Endodermal cell (in vitro differentiated cells): ENCODE results near the gene VTN. TPM values are rescaled to one million over a fixed set of nuclear protein-coding genes. Genes with fewer than 3 reads are reported as not detected.
"Not testable (repeated sequence)": the region's sequence is repeated elsewhere in the genome, so short reads cannot be mapped to it uniquely, and the experiment has no call there.

Experiments used
- DNase-seq: peaks from one replicate; pipeline ENCODE4 v3.0.0-alpha.2; 2017
- H3K27ac ChIP-seq: 2 replicates; pipeline ENCODE4 v1.5.1; 2013; ENCODE audit warnings: mild to moderate bottlenecking, low read depth, low read length, moderate library complexity
- H3K27me3 ChIP-seq: 2 replicates; pipeline ENCODE4 v1.6.1; 2013; ENCODE audit warnings: mild to moderate bottlenecking, low read length, moderate library complexity; ENCODE audit not compliant: insufficient read depth, control insufficient read depth, poor library complexity, severe bottlenecking
- H3K36me3 ChIP-seq: 2 replicates; pipeline ENCODE4 v1.7.0; 2013; ENCODE audit warnings: mild to moderate bottlenecking, low read length, moderate library complexity; ENCODE audit not compliant: control insufficient read depth, insufficient read depth
- H3K4me1 ChIP-seq: one replicate; pipeline ENCODE4 v1.7.0; 2013; ENCODE audit warnings: low read length; ENCODE audit not compliant: control insufficient read depth, insufficient read depth
- H3K4me3 ChIP-seq: 2 replicates; pipeline ENCODE4 v1.5.1; 2013; ENCODE audit warnings: mild to moderate bottlenecking, low read length, moderate library complexity
- H3K9ac ChIP-seq: 2 replicates; pipeline ENCODE4 v1.6.1; 2013; ENCODE audit warnings: mild to moderate bottlenecking, low read length, moderate library complexity; ENCODE audit not compliant: poor library complexity, severe bottlenecking; ENCODE audit errors: extremely low read depth
- H3K9me3 ChIP-seq: 2 replicates; pipeline ENCODE4 v1.6.1; 2013; ENCODE audit warnings: mild to moderate bottlenecking, low read length, moderate library complexity; ENCODE audit not compliant: control insufficient read depth
- H3K27ac Mint-ChIP-seq: 2 replicates; pipeline ENCODE4 v1.8.0; 2020; ENCODE audit warnings: mixed read lengths
- H3K27me3 Mint-ChIP-seq: 2 replicates; pipeline ENCODE4 v1.8.0; 2021; ENCODE audit warnings: mild to moderate bottlenecking, mixed read lengths; ENCODE audit not compliant: insufficient read depth
- H3K36me3 Mint-ChIP-seq: 2 replicates; pipeline ENCODE4 v1.8.0; 2020; ENCODE audit warnings: low read depth, mixed read lengths
- H3K4me1 Mint-ChIP-seq: 2 replicates; pipeline ENCODE4 v1.8.0; 2020; ENCODE audit warnings: mixed read lengths
- H3K4me3 Mint-ChIP-seq: 2 replicates; pipeline ENCODE4 v1.8.0; 2020; ENCODE audit warnings: mild to moderate bottlenecking, moderate library complexity, mixed read lengths
- H3K9me3 Mint-ChIP-seq: 2 replicates; pipeline ENCODE4 v1.8.0; 2020; ENCODE audit warnings: mild to moderate bottlenecking, mixed read lengths
- CTCF ChIP-seq: fragments of 200-600 bp; sonication (generic); conservative IDR thresholded peaks from 2 replicates; pipeline ENCODE4 v1.5.0; 2021; ENCODE audit warnings: antibody characterized with exemption, mild to moderate bottlenecking
- WGBS, 2 experiments: methylation state at CpG; one replicate each; pipeline versions ENCODE4 v1.1.5 to v1.1.7; 2013; ENCODE audit warnings: missing lambda C conversion rate in 2 of 2, mixed read lengths in 1 of 2; ENCODE audit not compliant: insufficient coverage in 1 of 2, insufficient read length in 1 of 2; 5-methylcytosine and 5-hydroxymethylcytosine counted together
- total RNA-seq, 2 donors: library from RNA; stranded (reverse); fragmentation: NEBNext Ultra II Directional in 1 of 2; extraction: Animal tissue kit (Norgen Biotek cat#: 25700) in 1 of 2; gene quantifications; 2 replicates in 1 of 2; 3 replicates in 1 of 2; pipeline ENCODE4 v1.2.1, GENCODE V29; 2021

VTN gene
- total RNA-seq, 2 donors from 2014 or later, result 2.5 to 6.7 TPM

DNA sequence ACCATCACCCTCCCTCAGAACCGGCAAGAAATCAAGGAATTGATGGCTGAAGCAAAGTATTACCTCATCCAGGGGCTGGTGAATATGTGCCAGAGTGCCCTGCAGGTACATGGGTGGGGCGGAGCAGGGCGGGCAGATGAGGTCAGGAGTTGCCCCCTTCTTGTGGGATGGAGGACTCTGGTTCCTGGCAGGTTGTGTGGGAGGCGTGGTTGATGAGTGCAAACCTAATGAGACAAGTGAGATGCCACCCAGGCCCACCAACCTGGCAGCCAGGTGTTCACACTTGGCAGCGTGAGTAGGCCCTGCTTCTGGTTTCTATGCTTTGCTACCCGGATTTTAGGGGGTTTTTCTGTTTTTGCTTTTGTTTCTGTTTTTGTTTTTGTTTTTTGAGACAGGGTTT is 29.7 kb downstream of the VTN start:
- 94 to 96% methylated on average over 3 to 6 of the region's 6 CpGs for WGBS, 2 experiments
- H3K27me3 Mint-ChIP-seq, result peaks cover 1% of the 10 kb centered on the region
- TF ChIP-seq CTCF, result no peak
- H3K9me3 ChIP-seq, result no peaks in the 10 kb centered on the region
- no peak for DNase-seq
- H3K9me3 Mint-ChIP-seq, result no peaks in the 10 kb centered on the region
- H3K4me3 ChIP-seq, result no peak overlapping the region
- H3K27ac Mint-ChIP-seq, result no peak overlapping the region
- no peak overlapping the region for H3K9ac ChIP-seq
- no peak overlapping the region for H3K4me3 Mint-ChIP-seq
- H3K27me3 ChIP-seq, result no peaks in the 10 kb centered on the region
- H3K27ac ChIP-seq, result no peak overlapping the region
- peaks cover 44% of the 10 kb centered on the region for H3K36me3 Mint-ChIP-seq
- no peaks in the 10 kb centered on the region for H3K4me1 ChIP-seq
- H3K36me3 ChIP-seq, result peaks cover 61% of the 10 kb centered on the region
- peaks cover 15% of the 10 kb centered on the region for H3K4me1 Mint-ChIP-seq

- no peaks in the 10 kb centered on the region for H3K9me3 ChIP-seq
- no peak overlapping the region for H3K4me3 Mint-ChIP-seq
Measured at GRCh38 chr17:28339431-28339830, 30.7 kb downstream of the VTN start.

DNA sequence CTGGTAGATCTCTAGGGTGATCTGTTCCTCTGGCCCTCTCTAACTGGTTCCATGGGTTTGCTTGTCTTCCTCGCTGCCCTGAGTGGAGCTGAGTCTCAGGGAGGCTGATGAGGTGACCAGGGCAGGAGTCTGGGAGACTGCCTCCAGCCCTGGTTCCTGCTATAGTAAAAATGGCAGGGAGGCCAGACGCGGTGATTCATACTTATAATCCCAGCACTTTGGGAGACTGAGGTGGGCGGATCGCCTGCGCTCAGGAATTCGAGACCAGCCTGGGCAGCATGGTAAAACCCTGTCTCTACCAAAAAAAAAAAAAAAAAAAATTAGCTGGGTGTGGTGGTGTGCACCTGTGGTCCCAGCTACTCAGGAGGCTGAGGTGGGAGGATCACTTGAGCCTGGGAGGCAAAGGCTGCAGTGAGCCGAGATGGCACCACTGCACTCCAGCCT is 31.3 kb downstream of the VTN start:
- H3K9ac ChIP-seq, H3K27me3 ChIP-seq, DNase-seq, H3K9me3 ChIP-seq, H3K4me3 ChIP-seq, H3K4me3 Mint-ChIP-seq, H3K4me1 ChIP-seq, H3K27me3 Mint-ChIP-seq, H3K27ac ChIP-seq, H3K9me3 Mint-ChIP-seq: not testable (repeated sequence)
- Mint-ChIP-seq H3K27ac (peak overlapping the region; percentile 87), H3K36me3 (peaks cover 33% of the 10 kb centered on the region), H3K4me1 (peaks cover 27% of the 10 kb centered on the region)
- WGBS, 2 experiments, result 97 to 98% methylated on average over 7 to 8 of the region's 8 CpGs
- peaks cover 45% of the 10 kb centered on the region for H3K36me3 ChIP-seq

More at GRCh38 chr17:28339431-28339830, 30.7 kb downstream of the VTN start:
- no peak overlapping the region for H3K27ac Mint-ChIP-seq
- DNase-seq, result no peak
- Histone ChIP-seq H3K4me3 (no peak overlapping the region), H3K9ac (no peak overlapping the region), H3K36me3 (peaks cover 51% of the 10 kb centered on the region), H3K27ac (no peak overlapping the region), H3K27me3 (no peaks in the 10 kb centered on the region), H3K4me1 (peaks cover 2% of the 10 kb centered on the region)
- peaks cover 40% of the 10 kb centered on the region for H3K36me3 Mint-ChIP-seq
- 96 to 99% methylated on average over 11 to 15 of the region's 15 CpGs for WGBS, 2 experiments
- H3K9me3 Mint-ChIP-seq, result no peaks in the 10 kb centered on the region
- peaks cover 21% of the 10 kb centered on the region for H3K4me1 Mint-ChIP-seq
- no peak for TF ChIP-seq CTCF
- H3K27me3 Mint-ChIP-seq, result peaks cover 1% of the 10 kb centered on the region
